HCT116 (cell line): ENCODE measurements around the gene TMEM140.

Experiments used
- EZH2 ChIP-seq: fragments of 200-600 bp; sonication (generic); IDR thresholded peaks from 2 replicates; pipeline ENCODE4 v1.6.1; 2017; ENCODE audit warnings: antibody characterized with exemption, mixed run types
- POLR2A ChIP-seq: IDR thresholded peaks from 2 replicates; pipeline ENCODE4 v1.7.0; 2011; ENCODE audit warnings: borderline replicate concordance; ENCODE audit not compliant: insufficient read depth, insufficient read length; ENCODE audit errors: extremely low read depth
- SIN3A ChIP-seq: IDR thresholded peaks from 2 replicates; pipeline ENCODE4 v1.6.1; 2012; ENCODE audit warnings: low read depth
- SP1 ChIP-seq: IDR thresholded peaks from 2 replicates; pipeline ENCODE4 v1.6.1; 2012; ENCODE audit warnings: low read depth
- ZBTB33 ChIP-seq: IDR thresholded peaks from 2 replicates; pipeline ENCODE4 v1.6.1; 2011; ENCODE audit warnings: mild to moderate bottlenecking, low read length, moderate library complexity; ENCODE audit not compliant: insufficient replicate concordance; ENCODE audit errors: extremely low read depth
- ZNF274 ChIP-seq: fragments of 200-500 bp; sonication (Bioruptor generic); IDR thresholded peaks from 2 replicates; pipeline ENCODE4 v1.6.1; 2014; ENCODE audit warnings: mild to moderate bottlenecking, low read depth, low read length, inconsistent platforms
- TF ChIP-seq, protein P1 (sequence below), 3 experiments: fragments of 200-600 bp in 1 of 3; sonication (generic) in 1 of 3; IDR thresholded peaks in 2 of 3; conservative IDR thresholded peaks in 1 of 3; 2 replicates each; pipeline ENCODE4 v1.5.1; 2012 to 2017; ENCODE audit warnings: low read depth in 2 of 3, low read length in 2 of 3, antibody characterized with exemption in 1 of 3, borderline replicate concordance in 1 of 3, control low read depth in 1 of 3, mild to moderate bottlenecking in 1 of 3, mixed read lengths in 1 of 3, mixed run types in 1 of 3, moderate library complexity in 1 of 3; ENCODE audit not compliant: insufficient read depth in 1 of 3
- TF ChIP-seq, protein P2 (sequence below): IDR thresholded peaks from 2 replicates; pipeline ENCODE4 v1.6.1; 2012

- TF ChIP-seq SP1, result no peak
- TF ChIP-seq, protein P1, sequence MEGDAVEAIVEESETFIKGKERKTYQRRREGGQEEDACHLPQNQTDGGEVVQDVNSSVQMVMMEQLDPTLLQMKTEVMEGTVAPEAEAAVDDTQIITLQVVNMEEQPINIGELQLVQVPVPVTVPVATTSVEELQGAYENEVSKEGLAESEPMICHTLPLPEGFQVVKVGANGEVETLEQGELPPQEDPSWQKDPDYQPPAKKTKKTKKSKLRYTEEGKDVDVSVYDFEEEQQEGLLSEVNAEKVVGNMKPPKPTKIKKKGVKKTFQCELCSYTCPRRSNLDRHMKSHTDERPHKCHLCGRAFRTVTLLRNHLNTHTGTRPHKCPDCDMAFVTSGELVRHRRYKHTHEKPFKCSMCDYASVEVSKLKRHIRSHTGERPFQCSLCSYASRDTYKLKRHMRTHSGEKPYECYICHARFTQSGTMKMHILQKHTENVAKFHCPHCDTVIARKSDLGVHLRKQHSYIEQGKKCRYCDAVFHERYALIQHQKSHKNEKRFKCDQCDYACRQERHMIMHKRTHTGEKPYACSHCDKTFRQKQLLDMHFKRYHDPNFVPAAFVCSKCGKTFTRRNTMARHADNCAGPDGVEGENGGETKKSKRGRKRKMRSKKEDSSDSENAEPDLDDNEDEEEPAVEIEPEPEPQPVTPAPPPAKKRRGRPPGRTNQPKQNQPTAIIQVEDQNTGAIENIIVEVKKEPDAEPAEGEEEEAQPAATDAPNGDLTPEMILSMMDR (IDR thresholded peaks at IDR 0.05 in 2 of 3, conservative IDR thresholded peaks at IDR 0.05 in 1 of 3; ENCODE audit: borderline replicate concordance in 1 of 3, insufficient read depth in 1 of 3, low read depth in 2 of 3, low read length in 2 of 3), result no peak
- no peak for TF ChIP-seq EZH2
- TF ChIP-seq SIN3A, result no peak
- TF ChIP-seq POLR2A, result no peak
- TF ChIP-seq ZNF274, result no peak
- TF ChIP-seq ZBTB33, result no peak
- TF ChIP-seq, protein P2, sequence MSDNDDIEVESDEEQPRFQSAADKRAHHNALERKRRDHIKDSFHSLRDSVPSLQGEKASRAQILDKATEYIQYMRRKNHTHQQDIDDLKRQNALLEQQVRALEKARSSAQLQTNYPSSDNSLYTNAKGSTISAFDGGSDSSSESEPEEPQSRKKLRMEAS, result no peak
Measured at GRCh38 chr7:135186261-135186540, 38.3 kb downstream of the TMEM140 start.
